ES-I3 (cell line): Measurements from ENCODE around the gene FBXL7.

Experiments used
- H3K36me3 ChIP-seq: 2 replicates; pipeline ENCODE4 v1.6.1; 2013; ENCODE audit warnings: mild to moderate bottlenecking, low read length, control low read depth, moderate library complexity; ENCODE audit not compliant: insufficient read depth
- H3K4me1 ChIP-seq: 2 replicates; pipeline ENCODE4 v1.6.1; 2013; ENCODE audit warnings: mild to moderate bottlenecking, control low read depth, low read length; ENCODE audit not compliant: insufficient read depth
- H3K9ac ChIP-seq: 2 replicates; pipeline ENCODE4 v1.6.1; 2013; ENCODE audit warnings: low read depth, mild to moderate bottlenecking, low read length, moderate library complexity
- H3K9me3 ChIP-seq: 2 replicates; pipeline ENCODE4 v1.6.1; 2013; ENCODE audit warnings: mild to moderate bottlenecking, low read length, moderate library complexity; ENCODE audit not compliant: control insufficient read depth, insufficient read depth

Gene FBXL7

GRCh38 chr5:15612915-15613635 is 113.1 kb downstream of the FBXL7 start:
- Histone ChIP-seq H3K4me1 (no peaks in the 10 kb centered on the region), H3K36me3 (no peaks in the 10 kb centered on the region), H3K9me3 (no peaks in the 10 kb centered on the region), H3K9ac (no peak overlapping the region)

- Histone ChIP-seq H3K9ac (no peak overlapping the region), H3K36me3 (no peaks in the 10 kb centered on the region), H3K4me1 (no peaks in the 10 kb centered on the region), H3K9me3 (no peaks in the 10 kb centered on the region)
Measured at GRCh38 chr5:15614679-15615078, 114.7 kb downstream of the FBXL7 start.

GRCh38 chr5:15615859-15616258 is 115.9 kb downstream of the FBXL7 start:
- Histone ChIP-seq H3K4me1 (no peaks in the 10 kb centered on the region), H3K9me3 (no peaks in the 10 kb centered on the region), H3K9ac (no peak overlapping the region), H3K36me3 (no peaks in the 10 kb centered on the region)

- H3K9me3 ChIP-seq, result no peaks in the 10 kb centered on the region
- no peak overlapping the region for H3K9ac ChIP-seq
- H3K36me3 ChIP-seq, result no peaks in the 10 kb centered on the region
- no peaks in the 10 kb centered on the region for H3K4me1 ChIP-seq
Measured at GRCh38 chr5:15618938-15619337, 119.0 kb downstream of the FBXL7 start.

- Histone ChIP-seq H3K9ac (no peak overlapping the region), H3K4me1 (no peaks in the 10 kb centered on the region)
Measured at GRCh38 chr5:15620501-15620900, 120.5 kb downstream of the FBXL7 start.

GRCh38 chr5:15621094-15621493 is 121.1 kb downstream of the FBXL7 start:
- H3K9ac ChIP-seq, result no peak overlapping the region
- H3K4me1 ChIP-seq, result no peaks in the 10 kb centered on the region
- no peaks in the 10 kb centered on the region for H3K36me3 ChIP-seq
- H3K9me3 ChIP-seq, result no peaks in the 10 kb centered on the region

More at GRCh38 chr5:15620501-15620900, 120.5 kb downstream of the FBXL7 start:
- H3K9me3 ChIP-seq, result no peaks in the 10 kb centered on the region
- H3K36me3 ChIP-seq, result no peaks in the 10 kb centered on the region

- H3K4me1 ChIP-seq, result no peaks in the 10 kb centered on the region
- no peaks in the 10 kb centered on the region for H3K36me3 ChIP-seq
- H3K9me3 ChIP-seq, result no peaks in the 10 kb centered on the region
- H3K9ac ChIP-seq, result no peak overlapping the region
Measured at GRCh38 chr5:15623794-15624193, 123.8 kb downstream of the FBXL7 start.

- Histone ChIP-seq H3K9ac (no peak overlapping the region), H3K4me1 (no peaks in the 10 kb centered on the region), H3K9me3 (no peaks in the 10 kb centered on the region), H3K36me3 (no peaks in the 10 kb centered on the region)
Measured at GRCh38 chr5:15627109-15627508, 127.1 kb downstream of the FBXL7 start.

GRCh38 chr5:15627647-15628046 is 127.7 kb downstream of the FBXL7 start:
- Histone ChIP-seq H3K9me3 (no peaks in the 10 kb centered on the region), H3K9ac (no peak overlapping the region), H3K36me3 (no peaks in the 10 kb centered on the region), H3K4me1 (no peaks in the 10 kb centered on the region)

GRCh38 chr5:15630441-15630840 is 130.5 kb downstream of the FBXL7 start:
- no peak overlapping the region for H3K9ac ChIP-seq
- no peaks in the 10 kb centered on the region for H3K36me3 ChIP-seq
- no peaks in the 10 kb centered on the region for H3K4me1 ChIP-seq
- H3K9me3 ChIP-seq, result no peaks in the 10 kb centered on the region

GRCh38 chr5:15634591-15635288 is 134.8 kb downstream of the FBXL7 start:
- Histone ChIP-seq H3K9ac (no peak overlapping the region), H3K36me3 (no peaks in the 10 kb centered on the region), H3K4me1 (no peaks in the 10 kb centered on the region), H3K9me3 (no peaks in the 10 kb centered on the region)

GRCh38 chr5:15635289-15635616 is 135.3 kb downstream of the FBXL7 start:
- Histone ChIP-seq H3K36me3 (no peaks in the 10 kb centered on the region), H3K9ac (no peak overlapping the region), H3K9me3 (no peaks in the 10 kb centered on the region), H3K4me1 (no peaks in the 10 kb centered on the region)

GRCh38 chr5:15637345-15637744 is 137.4 kb downstream of the FBXL7 start:
- no peak overlapping the region for H3K9ac ChIP-seq
- no peaks in the 10 kb centered on the region for H3K36me3 ChIP-seq
- no peaks in the 10 kb centered on the region for H3K4me1 ChIP-seq
- H3K9me3 ChIP-seq, result no peaks in the 10 kb centered on the region

GRCh38 chr5:15637886-15638285 is 137.9 kb downstream of the FBXL7 start:
- Histone ChIP-seq H3K9ac (no peak overlapping the region), H3K36me3 (no peaks in the 10 kb centered on the region), H3K4me1 (no peaks in the 10 kb centered on the region), H3K9me3 (no peaks in the 10 kb centered on the region)

- Histone ChIP-seq H3K9me3 (no peaks in the 10 kb centered on the region), H3K4me1 (no peaks in the 10 kb centered on the region), H3K36me3 (no peaks in the 10 kb centered on the region), H3K9ac (no peak overlapping the region)
Measured at GRCh38 chr5:15638296-15638695, 138.3 kb downstream of the FBXL7 start.
